ENCODE measurements around the gene KCNK2. TPM values are rescaled to one million over a fixed set of nuclear protein-coding genes. Genes with fewer than 3 reads are reported as not detected.

Gene KCNK2
- polyA plus RNA-seq, 1 of the 3 experiments (the other 2 are of a cell fraction): 12.2 TPM

GRCh38 chr1:215054266-215054665 is 28.3 kb upstream of the KCNK2 start:
- H3K9me2 ChIP-seq: no peaks in the 10 kb centered on the region
- no peak overlapping the region for H3K9ac ChIP-seq
- H3K4me3 ChIP-seq (ENCODE audit: low read depth in 2 of 2, low read length in 1 of 2): no peak overlapping the region
- H4K20me1 ChIP-seq (ENCODE audit: insufficient read depth): no peaks in the 10 kb centered on the region
- no peaks in the 10 kb centered on the region for H3K79me2 ChIP-seq (ENCODE audit: insufficient read depth)
- H3K4me1 ChIP-seq (ENCODE audit: control insufficient read depth in 1 of 2, insufficient read depth in 2 of 2, low read depth in 1 of 2, low read length in 1 of 2): peaks cover 0 to 5% of the 10 kb centered on the region in 2 experiments; a peak in 1 of 4 replicates
- H3K27ac ChIP-seq (ENCODE audit: low read depth in 2 of 2, low read length in 1 of 2): no peak overlapping the region
- 44% methylated on average over 6 of the region's 6 CpGs for WGBS (ENCODE audit: low lambda C conversion rate)
- POLR2A ChIA-PET: no interaction called here
- peaks cover 15% of the 10 kb centered on the region for H3F3A ChIP-seq (replicated peaks; ENCODE audit: insufficient read depth)
- H3K9me3 ChIP-seq: peaks cover 5% of the 10 kb centered on the region; the same call in 1 of the 2 replicates
- TF ChIP-seq TAF1 (IDR thresholded peaks at IDR 0.05; ENCODE audit: borderline replicate concordance, low read depth, low read length): no peak
- no peak for TF ChIP-seq IRF3 (IDR thresholded peaks at IDR 0.05; ENCODE audit: low read depth, low read length)
- no peak for TF ChIP-seq USF2 (IDR thresholded peaks at IDR 0.05; ENCODE audit: borderline replicate concordance, low read depth, low read length)
- TF ChIP-seq MEF2A (IDR thresholded peaks at IDR 0.05; ENCODE audit: borderline replicate concordance, low read depth): no peak
- TF ChIP-seq TEAD4 (IDR thresholded peaks at IDR 0.05; ENCODE audit: borderline replicate concordance, insufficient read depth): no peak
- TF ChIP-seq JUND (IDR thresholded peaks at IDR 0.05): no peak
- TF ChIP-seq RCOR1 (IDR thresholded peaks at IDR 0.05; ENCODE audit: low read length): no peak
- TF ChIP-seq RAD21 (IDR thresholded peaks at IDR 0.05; ENCODE audit: low read length): no peak
- no peak for TF ChIP-seq FOXM1 (IDR thresholded peaks at IDR 0.05; ENCODE audit: low read depth)
- TF ChIP-seq MAX (IDR thresholded peaks at IDR 0.05; ENCODE audit: low read depth): no peak
- TF ChIP-seq FOXJ3 (CRISPR knock-in tag; IDR thresholded peaks at IDR 0.05): no peak
- TF ChIP-seq CTCF (IDR thresholded peaks at IDR 0.05): no peak
- no peak for TF ChIP-seq TCF12 (IDR thresholded peaks at IDR 0.05)
- TF ChIP-seq NRF1 (IDR thresholded peaks at IDR 0.05; ENCODE audit: low read depth, low read length): no peak
- no peak for TF ChIP-seq CHD2 (IDR thresholded peaks at IDR 0.05; ENCODE audit: low read length, partially characterized antibody)
- no peak for TF ChIP-seq RFX5 (IDR thresholded peaks at IDR 0.05; ENCODE audit: low read length)
- TF ChIP-seq SMC3 (IDR thresholded peaks at IDR 0.05; ENCODE audit: low read depth, low read length): no peak
- CTCF ChIA-PET: no interaction called here
- H2AFZ ChIP-seq (ENCODE audit: low read depth): no peak overlapping the region
- DNase-seq: no peak
- peaks cover 0 to 2% of the 10 kb centered on the region in 2 experiments for H3K36me3 ChIP-seq (replicated peaks in 1 of 2; ENCODE audit: control insufficient read depth in 1 of 2, insufficient read depth in 2 of 2, low read length in 1 of 2)
- no peak overlapping the region for H3K4me2 ChIP-seq
- no peaks in the 10 kb centered on the region for H3K27me3 ChIP-seq (ENCODE audit: insufficient read depth)
